Duodenal mucosa (tissue), 2 donors: Measurements from ENCODE around the gene POLK.
"Not testable (repeated sequence)": the region's sequence is repeated elsewhere in the genome, so short reads cannot be mapped to it uniquely, and the experiment has no call there.

Source experiments
- H3K27ac ChIP-seq: one replicate; pipeline ENCODE4 v1.7.0; 2013; ENCODE audit warnings: low read depth, low read length
- H3K27me3 ChIP-seq, 2 donors: one replicate each; pipeline ENCODE4 v1.7.0; 2013; ENCODE audit warnings: low read length in 2 of 2, control low read depth in 1 of 2; ENCODE audit not compliant: insufficient read depth in 2 of 2, control insufficient read depth in 1 of 2
- H3K36me3 ChIP-seq, 2 donors: one replicate each; pipeline ENCODE4 v1.7.0; 2013; ENCODE audit warnings: low read length in 2 of 2, control low read depth in 1 of 2; ENCODE audit not compliant: insufficient read depth in 2 of 2, control insufficient read depth in 1 of 2
- H3K4me1 ChIP-seq, 2 donors: one replicate each; pipeline ENCODE4 v1.7.0; 2013; ENCODE audit warnings: low read length in 2 of 2, control low read depth in 1 of 2; ENCODE audit not compliant: insufficient read depth in 2 of 2, control insufficient read depth in 1 of 2
- H3K4me3 ChIP-seq, 2 donors: one replicate each; pipeline ENCODE4 v1.7.0; 2013; ENCODE audit warnings: low read length in 2 of 2, low read depth in 1 of 2
- H3K9ac ChIP-seq, 2 donors: one replicate each; pipeline ENCODE4 v1.7.0; 2013; ENCODE audit warnings: low read length in 2 of 2, low read depth in 1 of 2
- H3K9me3 ChIP-seq, 2 donors: one replicate each; pipeline ENCODE4 v1.7.0; 2013; ENCODE audit warnings: low read length in 2 of 2, control low read depth in 1 of 2; ENCODE audit not compliant: control insufficient read depth in 1 of 2

The POLK gene

GRCh38 chr5:75558981-75559632 is 47.4 kb downstream of the POLK start:
- H3K4me3 ChIP-seq = no peak overlapping the region
- peaks cover 3 to 4% of the 10 kb centered on the region in 2 donors for H3K36me3 ChIP-seq
- no peaks in the 10 kb centered on the region for H3K4me1 ChIP-seq
- H3K9me3 ChIP-seq = no peaks in the 10 kb centered on the region
- H3K9ac ChIP-seq = no peak overlapping the region
- no peak overlapping the region for H3K27ac ChIP-seq
- no peaks in the 10 kb centered on the region for H3K27me3 ChIP-seq

GRCh38 chr5:75560655-75561054 is 49.0 kb downstream of the POLK start:
- not testable (repeated sequence) for H3K9ac ChIP-seq, H3K36me3 ChIP-seq, H3K4me1 ChIP-seq, H3K9me3 ChIP-seq, H3K27me3 ChIP-seq, H3K27ac ChIP-seq, H3K4me3 ChIP-seq

- not testable (repeated sequence) for H3K9me3 ChIP-seq, H3K36me3 ChIP-seq, H3K27me3 ChIP-seq, H3K9ac ChIP-seq, H3K4me3 ChIP-seq, H3K27ac ChIP-seq
- H3K4me1 ChIP-seq = peaks cover 8 to 24% of the 10 kb centered on the region in 2 donors
Observed at GRCh38 chr5:75565991-75566709, 54.5 kb downstream of the POLK start.

GRCh38 chr5:75566710-75567309 is 55.1 kb downstream of the POLK start:
- Histone ChIP-seq H3K4me3 (no peak overlapping the region), H3K27me3 (no peaks in the 10 kb centered on the region), H3K9me3 (no peaks in the 10 kb centered on the region), H3K4me1 (peaks cover 13 to 28% of the 10 kb centered on the region in 2 donors), H3K36me3 (peaks cover 0 to 6% of the 10 kb centered on the region in 2 donors), H3K9ac (no peak overlapping the region), H3K27ac (no peak overlapping the region)

- no peak overlapping the region for H3K27ac ChIP-seq
Observed at GRCh38 chr5:75567710-75568109, 56.0 kb downstream of the POLK start.

GRCh38 chr5:75568202-75568601 is 56.5 kb downstream of the POLK start:
- no peaks in the 10 kb centered on the region for H3K9me3 ChIP-seq
- peaks cover 13 to 28% of the 10 kb centered on the region in 2 donors for H3K4me1 ChIP-seq
- no peak overlapping the region for H3K9ac ChIP-seq
- H3K27ac ChIP-seq = no peak overlapping the region
- H3K36me3 ChIP-seq = peaks cover 0 to 6% of the 10 kb centered on the region in 2 donors
- H3K27me3 ChIP-seq = no peaks in the 10 kb centered on the region
- H3K4me3 ChIP-seq = no peak overlapping the region

More at GRCh38 chr5:75567710-75568109, 56.0 kb downstream of the POLK start:
- no peak overlapping the region for H3K9ac ChIP-seq
- H3K4me1 ChIP-seq = peaks cover 13 to 28% of the 10 kb centered on the region in 2 donors
- H3K4me3 ChIP-seq = no peak overlapping the region
- no peaks in the 10 kb centered on the region for H3K9me3 ChIP-seq
- peaks cover 0 to 6% of the 10 kb centered on the region in 2 donors for H3K36me3 ChIP-seq
- H3K27me3 ChIP-seq = no peaks in the 10 kb centered on the region

GRCh38 chr5:75571547-75571946 is 59.9 kb downstream of the POLK start:
- Histone ChIP-seq H3K27me3 (no peaks in the 10 kb centered on the region), H3K9me3 (no peaks in the 10 kb centered on the region), H3K9ac (no peak overlapping the region), H3K27ac (no peak overlapping the region), H3K36me3 (peaks cover under 1 to 7% of the 10 kb centered on the region in 2 donors), H3K4me1 (peaks cover 7 to 26% of the 10 kb centered on the region in 2 donors), H3K4me3 (no peak overlapping the region)

- Histone ChIP-seq H3K4me3 (no peak overlapping the region), H3K27ac (no peak overlapping the region)
Observed at GRCh38 chr5:75574791-75575190, 63.1 kb downstream of the POLK start.

GRCh38 chr5:75578280-75578679 is 66.6 kb downstream of the POLK start:
- not testable (repeated sequence) for H3K4me3 ChIP-seq, H3K9ac ChIP-seq
- peaks cover 6 to 14% of the 10 kb centered on the region in 2 donors for H3K36me3 ChIP-seq

More at GRCh38 chr5:75574791-75575190, 63.1 kb downstream of the POLK start:
- Histone ChIP-seq H3K9me3 (no peaks in the 10 kb centered on the region), H3K36me3 (peaks cover 6 to 12% of the 10 kb centered on the region in 2 donors), H3K4me1 (peaks cover 6 to 10% of the 10 kb centered on the region in 2 donors), H3K27me3 (no peaks in the 10 kb centered on the region), H3K9ac (no peak overlapping the region)

GRCh38 chr5:75584641-75585040 is 73.0 kb downstream of the POLK start:
- H3K9ac ChIP-seq = no peak overlapping the region
- no peaks in the 10 kb centered on the region for H3K4me1 ChIP-seq
- H3K27me3 ChIP-seq = no peaks in the 10 kb centered on the region
- H3K27ac ChIP-seq = no peak overlapping the region
- H3K36me3 ChIP-seq = peaks cover 0 to 8% of the 10 kb centered on the region in 2 donors
- no peaks in the 10 kb centered on the region for H3K9me3 ChIP-seq
- H3K4me3 ChIP-seq = no peak overlapping the region

More at GRCh38 chr5:75578280-75578679, 66.6 kb downstream of the POLK start:
- H3K4me1 ChIP-seq, H3K9me3 ChIP-seq, H3K27ac ChIP-seq, H3K27me3 ChIP-seq: not testable (repeated sequence)
